GM12874 (cell line): ENCODE results near the gene SUSD4.

Source experiments
- TF ChIP-seq, protein P1 (sequence below): IDR thresholded peaks from 2 replicates; pipeline ENCODE4 v1.5.1; 2011; ENCODE audit warnings: low read depth, mild to moderate bottlenecking, control low read depth, low read length, moderate library complexity; ENCODE audit not compliant: insufficient read depth

The SUSD4 gene

GRCh38 chr1:223378754-223379153 is 14.8 kb upstream of the SUSD4 start:
- TF ChIP-seq, protein P1, sequence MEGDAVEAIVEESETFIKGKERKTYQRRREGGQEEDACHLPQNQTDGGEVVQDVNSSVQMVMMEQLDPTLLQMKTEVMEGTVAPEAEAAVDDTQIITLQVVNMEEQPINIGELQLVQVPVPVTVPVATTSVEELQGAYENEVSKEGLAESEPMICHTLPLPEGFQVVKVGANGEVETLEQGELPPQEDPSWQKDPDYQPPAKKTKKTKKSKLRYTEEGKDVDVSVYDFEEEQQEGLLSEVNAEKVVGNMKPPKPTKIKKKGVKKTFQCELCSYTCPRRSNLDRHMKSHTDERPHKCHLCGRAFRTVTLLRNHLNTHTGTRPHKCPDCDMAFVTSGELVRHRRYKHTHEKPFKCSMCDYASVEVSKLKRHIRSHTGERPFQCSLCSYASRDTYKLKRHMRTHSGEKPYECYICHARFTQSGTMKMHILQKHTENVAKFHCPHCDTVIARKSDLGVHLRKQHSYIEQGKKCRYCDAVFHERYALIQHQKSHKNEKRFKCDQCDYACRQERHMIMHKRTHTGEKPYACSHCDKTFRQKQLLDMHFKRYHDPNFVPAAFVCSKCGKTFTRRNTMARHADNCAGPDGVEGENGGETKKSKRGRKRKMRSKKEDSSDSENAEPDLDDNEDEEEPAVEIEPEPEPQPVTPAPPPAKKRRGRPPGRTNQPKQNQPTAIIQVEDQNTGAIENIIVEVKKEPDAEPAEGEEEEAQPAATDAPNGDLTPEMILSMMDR, result no peak

DNA sequence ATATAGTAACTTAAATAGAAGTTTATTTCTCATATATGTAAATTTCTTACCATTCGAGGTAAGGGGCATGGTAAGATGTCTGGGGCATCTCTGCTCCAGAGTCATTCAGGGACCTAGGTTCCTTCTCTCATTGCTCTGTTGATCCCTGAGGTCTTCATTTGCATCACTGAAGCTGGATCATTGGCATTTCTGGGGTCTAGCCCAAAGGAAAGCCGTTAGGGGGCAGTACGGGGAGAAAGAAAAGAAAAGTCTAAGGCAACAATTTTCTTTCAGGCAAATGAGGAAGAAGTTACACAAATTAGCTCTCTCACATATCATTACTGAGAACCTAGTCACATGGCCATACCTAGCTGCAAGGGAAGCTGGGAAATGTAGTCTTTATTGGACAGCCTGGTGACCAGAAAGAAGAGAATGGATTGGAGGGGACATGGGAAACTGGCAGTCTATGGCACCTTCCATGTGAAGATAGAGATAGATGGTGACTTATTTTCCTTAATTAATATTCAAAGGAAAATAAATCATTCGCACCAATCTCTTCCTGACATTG is 10.2 kb upstream of the SUSD4 start:
- TF ChIP-seq, protein P1, result no peak

DNA sequence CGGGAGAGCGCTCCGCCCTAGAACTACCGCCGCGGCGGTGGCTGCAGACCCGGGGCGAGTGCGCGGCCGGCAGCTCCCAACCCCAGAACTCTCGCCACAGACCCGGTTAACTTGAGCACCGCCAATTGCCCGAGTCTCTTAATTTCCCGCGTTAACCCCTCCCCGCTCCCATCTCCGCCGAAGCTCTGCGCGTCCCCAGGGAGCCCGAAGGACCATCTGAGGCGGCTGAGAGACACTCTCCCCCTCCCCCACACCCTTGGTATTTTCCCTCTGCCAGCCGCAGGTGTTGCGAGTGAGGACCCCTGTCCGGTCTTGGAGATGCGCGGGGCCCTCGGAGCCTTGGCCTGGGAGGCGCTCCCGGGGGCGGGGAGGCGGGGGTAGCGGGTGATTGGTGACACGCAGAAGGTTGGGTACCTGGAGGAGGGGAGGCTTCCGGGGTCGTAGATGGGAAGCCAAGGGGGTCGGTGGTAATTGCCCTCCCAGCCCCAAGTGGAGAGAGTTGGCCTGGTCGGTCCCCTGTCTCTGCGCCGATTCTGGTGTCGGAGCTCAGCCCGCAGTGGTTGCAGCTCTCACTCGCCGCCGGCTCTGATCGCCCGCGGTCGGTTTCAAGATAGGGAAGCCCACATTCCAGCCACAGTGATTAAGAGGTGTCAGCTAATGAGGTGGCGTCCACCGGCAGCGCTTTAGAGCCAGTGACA is 858 bp upstream of the SUSD4 start:
- TF ChIP-seq, protein P1, result no peak

GRCh38 chr1:223363057-223363855 is 720 bp downstream of the SUSD4 start:
- TF ChIP-seq, protein P1, result no peak

DNA sequence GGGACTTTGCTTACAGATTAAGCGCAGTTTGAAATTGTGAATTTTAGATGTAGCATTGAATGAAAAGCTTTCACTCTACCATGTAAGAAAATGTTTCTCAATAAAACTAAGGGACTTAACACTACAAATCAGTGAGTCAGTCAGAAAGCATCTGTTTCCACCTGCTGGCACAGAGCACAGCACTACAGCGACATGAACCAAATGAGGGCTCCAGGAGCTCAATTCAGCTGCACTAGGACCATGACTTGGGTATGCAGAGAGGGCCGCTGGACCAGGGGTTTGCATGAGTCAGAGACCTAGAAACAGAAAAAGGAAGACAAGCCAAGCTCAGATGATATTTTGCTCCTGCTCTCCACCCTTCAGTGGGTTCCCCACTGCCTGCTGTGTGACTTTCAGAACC is 5.2 kb downstream of the SUSD4 start:
- TF ChIP-seq, protein P1, result no peak

DNA sequence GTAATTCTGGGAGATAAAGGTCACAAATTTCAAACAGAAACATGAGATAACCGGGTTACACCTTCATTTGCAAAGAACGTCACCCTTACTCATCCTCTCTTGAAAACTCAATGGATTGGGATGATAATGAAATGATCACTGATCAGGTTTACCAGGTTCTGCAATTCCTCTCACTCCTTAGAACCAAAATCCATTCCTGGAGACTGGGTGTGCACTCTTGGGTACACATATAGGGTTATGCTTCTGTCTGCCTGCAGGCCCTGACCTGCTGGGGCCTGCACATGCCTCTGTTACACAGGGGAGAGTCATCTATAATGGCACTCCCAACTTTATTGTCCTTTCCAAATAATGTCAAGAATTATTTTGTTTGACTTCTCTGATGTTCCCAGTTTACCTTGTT is 8.3 kb downstream of the SUSD4 start:
- TF ChIP-seq, protein P1, result no peak

DNA sequence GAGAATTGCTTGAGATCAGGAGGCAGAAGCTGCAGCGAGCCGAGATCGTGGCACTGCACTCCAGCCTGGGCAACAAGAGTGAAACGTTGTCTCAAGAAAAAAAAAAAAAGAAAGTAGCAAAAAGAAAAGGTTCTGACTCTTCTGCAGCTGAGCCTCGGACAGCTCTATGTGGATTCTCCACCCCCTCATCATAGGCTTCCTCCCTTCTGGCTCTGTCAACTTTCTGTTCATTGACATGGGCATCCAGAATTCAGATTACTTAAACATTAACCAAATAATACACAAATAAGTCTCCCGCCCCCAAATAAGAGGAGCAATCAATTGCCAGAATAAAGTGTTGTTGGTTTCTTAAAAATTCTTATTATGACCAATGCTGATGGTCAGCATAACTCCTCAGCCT is 10.0 kb downstream of the SUSD4 start:
- TF ChIP-seq, protein P1, result no peak
